RKO (cell line): Measurements from ENCODE around the gene JARID2.

Experiments
- DNase-seq: peaks from one replicate; pipeline ENCODE4 v3.0.0-alpha.2; 2016; ENCODE audit warnings: low spot score

The JARID2 gene

GRCh38 chr6:15358579-15359327, 112.9 kb downstream of the JARID2 start:
- no peak for DNase-seq

GRCh38 chr6:15359335-15359862, 113.5 kb downstream of the JARID2 start:
- DNase-seq, result no peak

GRCh38 chr6:15360300-15360699, 114.4 kb downstream of the JARID2 start:
- DNase-seq, result no peak

- no peak for DNase-seq
Measured at GRCh38 chr6:15361197-15361596, 115.3 kb downstream of the JARID2 start.

GRCh38 chr6:15362274-15363160, 116.6 kb downstream of the JARID2 start:
- no peak for DNase-seq

GRCh38 chr6:15363164-15363522, 117.3 kb downstream of the JARID2 start:
- DNase-seq, result no peak

GRCh38 chr6:15363523-15364400, 117.9 kb downstream of the JARID2 start:
- no peak for DNase-seq

GRCh38 chr6:15364401-15365037, 118.7 kb downstream of the JARID2 start:
- no peak for DNase-seq

GRCh38 chr6:15365273-15365687, 119.4 kb downstream of the JARID2 start:
- DNase-seq, result no peak

- DNase-seq, result no peak
Measured at GRCh38 chr6:15366003-15366535, 120.2 kb downstream of the JARID2 start.

GRCh38 chr6:15366879-15367278, 121.0 kb downstream of the JARID2 start:
- no peak for DNase-seq

- no peak for DNase-seq
Measured at GRCh38 chr6:15368186-15368585, 122.3 kb downstream of the JARID2 start.

GRCh38 chr6:15368873-15369272, 123.0 kb downstream of the JARID2 start:
- DNase-seq, result no peak

GRCh38 chr6:15369838-15370237, 124.0 kb downstream of the JARID2 start:
- DNase-seq, result no peak

GRCh38 chr6:15370733-15371671, 125.1 kb downstream of the JARID2 start:
- no peak for DNase-seq

GRCh38 chr6:15372932-15373331, 127.1 kb downstream of the JARID2 start:
- no peak for DNase-seq

GRCh38 chr6:15374119-15374518, 128.2 kb downstream of the JARID2 start:
- no peak for DNase-seq

- no peak for DNase-seq
Measured at GRCh38 chr6:15375018-15375417, 129.1 kb downstream of the JARID2 start.

GRCh38 chr6:15375638-15376290, 129.9 kb downstream of the JARID2 start:
- DNase-seq, result no peak
